Measurements from ENCODE around the gene KCNH4. TPM values are rescaled to one million over a fixed set of nuclear protein-coding genes. Genes with fewer than 3 reads are reported as not detected.

KCNH4 gene
- total and polyA plus RNA-seq, 8 donors: not detected

DNA sequence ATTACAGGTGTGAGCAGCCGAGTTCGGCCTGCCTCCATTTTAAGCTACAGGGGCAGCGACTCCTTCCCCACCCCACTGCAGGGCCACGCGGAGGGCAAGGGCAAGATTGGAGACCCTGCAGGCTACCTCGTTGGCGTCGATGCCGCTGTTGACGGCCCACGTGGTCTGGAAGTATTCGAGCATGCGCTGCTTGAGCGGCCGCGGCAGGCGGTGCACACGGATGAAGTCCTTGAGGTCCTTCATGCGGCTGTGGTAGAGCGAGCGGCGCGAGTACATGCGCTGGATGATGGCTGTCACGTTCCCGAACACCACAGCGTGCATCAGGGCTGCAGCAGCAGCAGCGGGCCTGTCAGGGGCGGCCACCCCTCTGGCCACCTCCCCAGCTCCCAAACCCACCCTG lies 11.6 kb downstream of the KCNH4 start:
- WGBS, 5 donors: 86 to 95% (median 93%) methylated on average over 14 to 29 of the region's 29 CpGs
- Histone ChIP-seq H3K27me3 (no peaks in the 10 kb centered on the region), H3K4me3 (no peak overlapping the region), H3K27ac (no peak overlapping the region), H3K36me3 (no peaks in the 10 kb centered on the region), H3K9me3 (no peaks in the 10 kb centered on the region), H3K4me1 (no peaks in the 10 kb centered on the region)
- no peak for TF ChIP-seq EP300 (IDR thresholded peaks at IDR 0.05)
- TF ChIP-seq POLR2A (IDR thresholded peaks at IDR 0.05): no peak
- TF ChIP-seq POLR2AphosphoS5 (IDR thresholded peaks at IDR 0.05): no peak
- TF ChIP-seq, protein P1, sequence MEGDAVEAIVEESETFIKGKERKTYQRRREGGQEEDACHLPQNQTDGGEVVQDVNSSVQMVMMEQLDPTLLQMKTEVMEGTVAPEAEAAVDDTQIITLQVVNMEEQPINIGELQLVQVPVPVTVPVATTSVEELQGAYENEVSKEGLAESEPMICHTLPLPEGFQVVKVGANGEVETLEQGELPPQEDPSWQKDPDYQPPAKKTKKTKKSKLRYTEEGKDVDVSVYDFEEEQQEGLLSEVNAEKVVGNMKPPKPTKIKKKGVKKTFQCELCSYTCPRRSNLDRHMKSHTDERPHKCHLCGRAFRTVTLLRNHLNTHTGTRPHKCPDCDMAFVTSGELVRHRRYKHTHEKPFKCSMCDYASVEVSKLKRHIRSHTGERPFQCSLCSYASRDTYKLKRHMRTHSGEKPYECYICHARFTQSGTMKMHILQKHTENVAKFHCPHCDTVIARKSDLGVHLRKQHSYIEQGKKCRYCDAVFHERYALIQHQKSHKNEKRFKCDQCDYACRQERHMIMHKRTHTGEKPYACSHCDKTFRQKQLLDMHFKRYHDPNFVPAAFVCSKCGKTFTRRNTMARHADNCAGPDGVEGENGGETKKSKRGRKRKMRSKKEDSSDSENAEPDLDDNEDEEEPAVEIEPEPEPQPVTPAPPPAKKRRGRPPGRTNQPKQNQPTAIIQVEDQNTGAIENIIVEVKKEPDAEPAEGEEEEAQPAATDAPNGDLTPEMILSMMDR (IDR thresholded peaks at IDR 0.05): no peak
- no peak for DNase-seq
- intact Hi-C loops (cut with DNase I; ENCODE audit: low total_unique reads): no loop called here

DNA sequence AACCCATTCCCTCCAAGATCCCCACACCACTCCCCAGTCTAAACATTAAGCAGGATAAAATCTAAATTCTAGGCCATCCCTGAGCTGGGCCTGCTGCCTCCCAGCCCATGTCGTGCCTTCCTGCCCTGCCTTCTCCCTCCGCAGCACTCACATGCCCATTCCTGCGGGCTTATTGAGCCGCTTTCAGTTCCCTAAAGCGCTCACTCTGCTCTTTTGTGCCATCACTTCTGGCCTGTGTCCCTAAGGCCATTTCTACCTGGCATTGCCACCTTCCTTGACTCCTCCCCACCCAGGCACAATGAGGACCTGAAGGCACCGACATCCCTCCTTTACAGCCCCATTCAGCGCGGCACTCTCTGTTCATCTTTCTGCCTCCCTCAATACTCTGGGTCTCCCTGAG lies 13.1 kb downstream of the KCNH4 start:
- Histone ChIP-seq H3K4me3 (no peak overlapping the region), H3K36me3 (no peaks in the 10 kb centered on the region), H3K4me1 (no peaks in the 10 kb centered on the region), H3K27ac (no peak overlapping the region), H3K9me3 (no peaks in the 10 kb centered on the region), H3K27me3 (no peaks in the 10 kb centered on the region)
- no peak for TF ChIP-seq POLR2A (IDR thresholded peaks at IDR 0.05)
- TF ChIP-seq, protein P1 (IDR thresholded peaks at IDR 0.05): no peak
- TF ChIP-seq POLR2AphosphoS5 (IDR thresholded peaks at IDR 0.05): no peak
- no peak for TF ChIP-seq EP300 (IDR thresholded peaks at IDR 0.05)
- intact Hi-C loops (cut with DNase I; ENCODE audit: low total_unique reads): no loop called here
- 90 to 96% (median 94%) methylated on average over 8 of the region's 8 CpGs for WGBS, 5 donors
- no peak for DNase-seq

DNA sequence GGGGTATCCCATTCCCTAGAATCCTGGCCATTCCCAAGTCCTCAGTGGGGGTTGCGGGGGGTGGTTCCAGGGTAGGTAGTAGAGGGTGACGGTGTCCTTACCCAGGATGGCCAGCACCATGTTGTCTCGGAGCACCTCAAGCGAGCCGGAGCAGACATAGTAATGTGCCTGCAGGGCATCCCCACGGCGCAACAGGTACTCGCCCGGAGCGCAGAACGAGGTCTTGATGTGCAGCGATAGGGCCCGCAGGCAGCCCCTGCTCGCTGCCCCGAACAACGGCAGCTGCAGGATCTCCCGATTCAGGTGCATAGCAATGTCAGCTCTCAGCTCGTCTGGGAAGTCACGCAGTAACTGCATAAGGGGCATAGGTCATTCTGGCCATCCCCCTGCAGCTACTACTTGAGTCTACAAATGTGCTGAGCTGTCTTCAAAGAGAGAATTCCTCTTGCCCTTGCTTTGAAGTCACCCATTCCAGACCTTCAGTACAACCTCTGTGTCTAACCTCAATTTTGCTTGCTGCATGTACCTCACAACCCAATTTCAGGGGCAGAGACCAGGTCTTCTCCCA lies 14.7 kb downstream of the KCNH4 start:
- no peaks in the 10 kb centered on the region for H3K27me3 ChIP-seq
- WGBS, 5 donors: 85 to 93% (median 91%) methylated on average over 7 to 19 of the region's 19 CpGs
- H3K36me3 ChIP-seq: no peaks in the 10 kb centered on the region
- no peaks in the 10 kb centered on the region for H3K4me1 ChIP-seq
- no peaks in the 10 kb centered on the region for H3K9me3 ChIP-seq
- DNase-seq: no peak
- TF ChIP-seq POLR2AphosphoS5 (IDR thresholded peaks at IDR 0.05): no peak
- TF ChIP-seq EP300 (IDR thresholded peaks at IDR 0.05): no peak
- no peak for TF ChIP-seq POLR2A (IDR thresholded peaks at IDR 0.05)
- TF ChIP-seq, protein P1 (IDR thresholded peaks at IDR 0.05): no peak
- no peak overlapping the region for H3K4me3 ChIP-seq
- H3K27ac ChIP-seq: no peak overlapping the region
- intact Hi-C loops (cut with DNase I; ENCODE audit: low total_unique reads): no loop called here

DNA sequence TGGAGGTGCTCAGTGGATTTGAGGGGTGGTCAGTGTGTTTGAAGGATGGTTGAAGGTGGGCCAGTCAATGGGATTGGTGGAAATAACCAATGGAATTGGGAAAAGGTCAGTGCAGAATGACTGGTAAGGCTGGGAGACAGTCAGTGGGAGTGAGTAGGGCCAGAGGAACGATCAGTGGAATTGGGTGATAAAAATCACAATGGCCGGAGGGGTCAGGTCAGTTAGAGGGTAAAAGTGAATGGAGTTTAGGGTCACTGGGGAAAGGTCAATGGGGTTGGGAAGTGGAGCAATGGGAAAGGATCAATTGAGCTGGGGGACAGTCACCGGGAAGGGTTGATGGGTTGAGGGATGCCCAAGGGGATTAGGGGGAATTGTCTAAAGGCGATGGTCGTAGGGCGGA lies 15.2 kb downstream of the KCNH4 start:
- Histone ChIP-seq H3K4me3 (no peak overlapping the region), H3K36me3 (no peaks in the 10 kb centered on the region), H3K27me3 (no peaks in the 10 kb centered on the region), H3K4me1 (no peaks in the 10 kb centered on the region), H3K9me3 (no peaks in the 10 kb centered on the region), H3K27ac (no peak overlapping the region)
- WGBS, 5 donors: 83 to 91% (median 90%) methylated on average over 6 of the region's 6 CpGs
- DNase-seq: no peak
- intact Hi-C loops (cut with DNase I; ENCODE audit: low total_unique reads): no loop called here
- TF ChIP-seq EP300 (IDR thresholded peaks at IDR 0.05) (no peak), POLR2A (IDR thresholded peaks at IDR 0.05) (no peak), POLR2AphosphoS5 (IDR thresholded peaks at IDR 0.05) (no peak)
- TF ChIP-seq, protein P1 (IDR thresholded peaks at IDR 0.05): no peak
